Hepatocyte (in vitro differentiated cells): ENCODE data around the gene YWHAG.

Experiments
- EZH2 ChIP-seq: fragments of 200-600 bp; sonication (generic); IDR thresholded peaks from 2 replicates; pipeline ENCODE4 v1.6.1; 2016; ENCODE audit warnings: antibody characterized with exemption, mild to moderate bottlenecking, borderline replicate concordance
- EZH2phosphoT487 ChIP-seq: fragments of 200-600 bp; sonication (generic); IDR thresholded peaks from one replicate; pipeline ENCODE4 v1.6.1; 2018; ENCODE audit warnings: antibody characterized with exemption, mild to moderate bottlenecking, low read depth, moderate library complexity; ENCODE audit not compliant: unreplicated experiment, severe bottlenecking
- TF ChIP-seq, protein P1 (sequence below): fragments of 200-600 bp; sonication (generic); IDR thresholded peaks from 2 replicates; pipeline ENCODE4 v1.5.1; 2016; ENCODE audit warnings: antibody characterized with exemption, mild to moderate bottlenecking; ENCODE audit not compliant: poor library complexity

DNA sequence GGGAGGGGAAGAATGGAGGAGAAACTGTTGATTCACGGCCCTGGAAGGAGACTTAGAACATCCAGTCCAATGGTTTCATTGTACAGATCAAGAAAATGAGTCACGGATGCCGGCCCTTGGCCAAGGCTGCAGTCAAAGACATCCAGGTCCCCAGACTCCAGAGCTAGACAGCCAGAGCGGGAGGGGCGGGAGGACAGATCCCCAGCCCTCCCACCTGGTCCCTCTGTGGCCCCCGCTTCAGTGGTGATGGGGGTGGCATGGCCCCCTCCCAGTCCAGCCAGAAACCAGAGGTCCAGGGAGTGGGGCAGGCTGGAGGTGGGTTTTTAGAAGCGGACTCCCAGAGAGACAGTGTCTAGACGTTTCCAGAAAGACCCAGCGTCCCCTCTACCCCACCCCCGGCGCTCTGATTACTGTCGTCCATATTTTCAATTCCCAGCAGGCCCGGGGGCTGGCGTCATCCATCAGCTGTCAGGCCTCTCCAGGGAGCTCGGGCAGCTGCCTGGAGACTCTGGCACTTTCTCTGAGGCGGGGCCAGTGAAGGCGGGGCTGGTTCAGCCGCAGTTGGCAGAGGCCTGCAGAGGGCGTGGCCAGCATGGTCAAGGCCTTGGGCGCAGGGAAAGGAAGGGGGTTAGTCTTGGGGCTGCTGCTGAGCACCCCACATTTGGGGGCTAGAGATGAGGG, 64.3 kb downstream of the YWHAG start:
- TF ChIP-seq EZH2 (no peak), EZH2phosphoT487 (no peak)
- TF ChIP-seq, protein P1, sequence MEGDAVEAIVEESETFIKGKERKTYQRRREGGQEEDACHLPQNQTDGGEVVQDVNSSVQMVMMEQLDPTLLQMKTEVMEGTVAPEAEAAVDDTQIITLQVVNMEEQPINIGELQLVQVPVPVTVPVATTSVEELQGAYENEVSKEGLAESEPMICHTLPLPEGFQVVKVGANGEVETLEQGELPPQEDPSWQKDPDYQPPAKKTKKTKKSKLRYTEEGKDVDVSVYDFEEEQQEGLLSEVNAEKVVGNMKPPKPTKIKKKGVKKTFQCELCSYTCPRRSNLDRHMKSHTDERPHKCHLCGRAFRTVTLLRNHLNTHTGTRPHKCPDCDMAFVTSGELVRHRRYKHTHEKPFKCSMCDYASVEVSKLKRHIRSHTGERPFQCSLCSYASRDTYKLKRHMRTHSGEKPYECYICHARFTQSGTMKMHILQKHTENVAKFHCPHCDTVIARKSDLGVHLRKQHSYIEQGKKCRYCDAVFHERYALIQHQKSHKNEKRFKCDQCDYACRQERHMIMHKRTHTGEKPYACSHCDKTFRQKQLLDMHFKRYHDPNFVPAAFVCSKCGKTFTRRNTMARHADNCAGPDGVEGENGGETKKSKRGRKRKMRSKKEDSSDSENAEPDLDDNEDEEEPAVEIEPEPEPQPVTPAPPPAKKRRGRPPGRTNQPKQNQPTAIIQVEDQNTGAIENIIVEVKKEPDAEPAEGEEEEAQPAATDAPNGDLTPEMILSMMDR: no peak
